NCI-H526 treated with DMSO at 0.1 percent for 48 hours (cell line): Measurements from ENCODE around the gene S100PBP.

ENCODE experiments used
- DNase-seq: peaks from one replicate; lab custom pipeline; 2025; lab: John Stamatoyannopoulos, UW

The S100PBP gene

GRCh38 chr1:32817159-32817814 lies at the start of gene S100PBP, which contains the start of gene YARS1:
Gene S100PBP, plus strand, starts transcription at chr1:32817653. Its CDS starts 8,447 bp downstream, at chr1:32826100.
Gene YARS1, minus strand, starts transcription at chr1:32817358. Its CDS starts 114 bp downstream, at chr1:32817244.
- peak; percentile 96 for DNase-seq

- DNase-seq, result no peak
These were observed 49.2 kb upstream of the S100PBP start for GRCh38 chr1:32768110-32768850.

- DNase-seq, result no peak
These were observed 47.8 kb upstream of the S100PBP start for GRCh38 chr1:32769524-32770220.

GRCh38 chr1:32770221-32770731 lies 47.2 kb upstream of the S100PBP start:
- no peak for DNase-seq

- no peak for DNase-seq
These were observed 46.5 kb upstream of the S100PBP start for GRCh38 chr1:32770741-32771548.

- no peak for DNase-seq
These were observed 45.7 kb upstream of the S100PBP start for GRCh38 chr1:32771561-32772280.

GRCh38 chr1:32772281-32773017 lies 45.0 kb upstream of the S100PBP start:
- no peak for DNase-seq

- DNase-seq, result peak; percentile 45
These were observed 44.3 kb upstream of the S100PBP start for GRCh38 chr1:32773018-32773763.

GRCh38 chr1:32773764-32774463 lies 43.5 kb upstream of the S100PBP start:
- DNase-seq, result no peak

GRCh38 chr1:32774464-32774808 lies 43.0 kb upstream of the S100PBP start:
- DNase-seq, result no peak

GRCh38 chr1:32774950-32775634 lies 42.4 kb upstream of the S100PBP start:
- no peak for DNase-seq

- no peak for DNase-seq
These were observed 41.7 kb upstream of the S100PBP start for GRCh38 chr1:32775640-32776337.

- no peak for DNase-seq
These were observed 38.2 kb upstream of the S100PBP start for GRCh38 chr1:32779242-32779641.

- no peak for DNase-seq
These were observed 37.4 kb upstream of the S100PBP start for GRCh38 chr1:32780005-32780404.

- DNase-seq, result no peak
These were observed 36.7 kb upstream of the S100PBP start for GRCh38 chr1:32780628-32781234.

GRCh38 chr1:32782086-32782485 lies 35.4 kb upstream of the S100PBP start:
- no peak for DNase-seq

GRCh38 chr1:32783851-32784250 lies 33.6 kb upstream of the S100PBP start:
- DNase-seq, result no peak
